Loucy (cell line): Measurements from ENCODE around the gene NET1.

Source experiments
- CTCF ChIP-seq: fragments of 200-600 bp; sonication (generic); conservative IDR thresholded peaks from 2 replicates; pipeline ENCODE4 v1.5.1; 2014; ENCODE audit warnings: mild to moderate bottlenecking, antibody characterized with exemption, low read length
- EZH2phosphoT487 ChIP-seq: fragments of 200-600 bp; IDR thresholded peaks from 2 replicates; pipeline ENCODE4 v1.6.1; 2018; ENCODE audit warnings: antibody characterized with exemption, mild to moderate bottlenecking, moderate library complexity, borderline replicate concordance

- TF ChIP-seq CTCF (no peak), EZH2phosphoT487 (no peak)
Measured at GRCh38 chr10:5453749-5454489, 41.6 kb downstream of the NET1 start.
